ENCODE measurements around the gene MET.

GRCh38 chr7:116674508-116675173, 2.6 kb downstream of the MET start:
- TF ChIP-seq CTCF (conservative IDR thresholded peaks at IDR 0.05 in 1 of 2, IDR thresholded peaks at IDR 0.05 in 1 of 2; ENCODE audit: extremely low read depth in 1 of 2, insufficient read depth in 1 of 2, low read depth in 1 of 2, low read length in 2 of 2) (no peak), EZH2 (IDR thresholded peaks at IDR 0.05; ENCODE audit: borderline replicate concordance, low read length) (no peak)

Measured in mammary epithelial cell (primary cell).